GM23338 (cell line): ENCODE results near the gene NDUFS5. TPM values are rescaled to one million over a fixed set of nuclear protein-coding genes. Genes with fewer than 3 reads are reported as not detected.
A peak's percentile ranks its signal among the peaks of the same experiment; 100 is the strongest.

ENCODE experiments used
- ATAC-seq: fragments of 200-7000 bp; cut with Tn5 transposase; 3 replicates; pipeline ENCODE4 v1.9.1; 2020
- DNase-seq: peaks from one replicate; pipeline ENCODE4 v3.0.0-alpha.2; 2015; ENCODE audit warnings: low spot score
- H2AFZ ChIP-seq: fragments of 200-600 bp; sonication (generic); 2 replicates; pipeline ENCODE4 v1.8.0; 2016; ENCODE audit warnings: antibody characterized with exemption, mild to moderate bottlenecking, moderate library complexity
- H3F3A ChIP-seq: fragments of 200-600 bp; sonication (generic); replicated peaks from 2 replicates; pipeline ENCODE4 v1.8.0; 2017; ENCODE audit warnings: antibody characterized with exemption, mixed run types, low read depth
- H3K27ac ChIP-seq: fragments of 200-600 bp; sonication (generic); 2 replicates; pipeline ENCODE4 v1.6.1; 2016; ENCODE audit warnings: low read depth
- H3K27me3 ChIP-seq: fragments of 200-600 bp; sonication (generic); 2 replicates; pipeline ENCODE4 v1.8.0; 2016; ENCODE audit warnings: mild to moderate bottlenecking, mixed run types, moderate library complexity; ENCODE audit not compliant: insufficient read depth
- H3K36me3 ChIP-seq: fragments of 200-600 bp; sonication (generic); 2 replicates; pipeline ENCODE4 v1.8.0; 2016; ENCODE audit warnings: mild to moderate bottlenecking; ENCODE audit not compliant: insufficient read depth
- H3K4me1 ChIP-seq: fragments of 200-600 bp; sonication (generic); 2 replicates; pipeline ENCODE4 v1.8.0; 2016; ENCODE audit warnings: mild to moderate bottlenecking, moderate library complexity; ENCODE audit not compliant: insufficient read depth
- H3K4me2 ChIP-seq: fragments of 200-600 bp; sonication (generic); 2 replicates; pipeline ENCODE4 v1.7.1; 2017; ENCODE audit warnings: mixed run types
- H3K4me3 ChIP-seq: fragments of 200-600 bp; sonication (generic); 2 replicates; pipeline ENCODE4 v1.6.1; 2016; ENCODE audit warnings: mixed run types
- H3K79me2 ChIP-seq: fragments of 200-600 bp; sonication (generic); replicated peaks from 2 replicates; pipeline ENCODE4 v1.8.0; 2017; ENCODE audit warnings: mild to moderate bottlenecking; ENCODE audit not compliant: insufficient read depth
- H3K9me2 ChIP-seq: fragments of 200-600 bp; sonication (generic); 2 replicates; pipeline ENCODE4 v1.8.0; 2017; ENCODE audit not compliant: insufficient read depth
- H4K20me1 ChIP-seq: fragments of 200-600 bp; sonication (generic); replicated peaks from 2 replicates; pipeline ENCODE4 v1.8.0; 2017; ENCODE audit warnings: mild to moderate bottlenecking; ENCODE audit not compliant: insufficient read depth
- H3K27ac Mint-ChIP-seq: 2 replicates; pipeline ENCODE4 v1.8.0; 2020; ENCODE audit warnings: inconsistent platforms, mild to moderate bottlenecking, moderate library complexity, mixed read lengths
- H3K27me3 Mint-ChIP-seq: 3 replicates; pipeline ENCODE4 v1.8.0; 2022; ENCODE audit warnings: low read depth, mild to moderate bottlenecking, moderate library complexity, mixed read lengths, inconsistent platforms; ENCODE audit not compliant: insufficient read depth, poor library complexity
- H3K36me3 Mint-ChIP-seq: 3 replicates; pipeline ENCODE4 v1.8.0; 2021; ENCODE audit warnings: low read depth, mild to moderate bottlenecking, inconsistent platforms, moderate library complexity, mixed read lengths
- H3K4me1 Mint-ChIP-seq: 3 replicates; pipeline ENCODE4 v1.8.0; 2020; ENCODE audit warnings: mild to moderate bottlenecking, inconsistent platforms, mixed read lengths
- H3K4me3 Mint-ChIP-seq: 3 replicates; pipeline ENCODE4 v1.8.0; 2021; ENCODE audit warnings: moderate library complexity, mild to moderate bottlenecking, inconsistent platforms, mixed read lengths
- H3K9me3 Mint-ChIP-seq: 3 replicates; pipeline ENCODE4 v1.8.0; 2020; ENCODE audit warnings: moderate library complexity, mild to moderate bottlenecking, inconsistent platforms, mixed read lengths
- CTCF ChIP-seq, 2 experiments: fragments of 200-600 bp in 1 of 2; sonication (generic) in 1 of 2; conservative IDR thresholded peaks; 2 replicates each; pipeline versions ENCODE4 v1.5.1 to v1.6.1; 2016 to 2017; ENCODE audit warnings: antibody characterized with exemption in 2 of 2, low read depth in 2 of 2, mild to moderate bottlenecking in 2 of 2, moderate library complexity in 1 of 2
- EZH2 ChIP-seq: fragments of 200-600 bp; sonication (generic); IDR thresholded peaks from one replicate; pipeline ENCODE4 v1.8.0; 2017; ENCODE audit warnings: antibody characterized with exemption, mild to moderate bottlenecking, low read depth; ENCODE audit not compliant: unreplicated experiment
- EZH2phosphoT487 ChIP-seq: fragments of 200-600 bp; sonication (generic); IDR thresholded peaks from one replicate; pipeline ENCODE4 v1.8.1; 2018; ENCODE audit warnings: antibody characterized with exemption; ENCODE audit not compliant: unreplicated experiment
- POLR2AphosphoS5 ChIP-seq: IDR thresholded peaks from 2 replicates; pipeline ENCODE4 v1.6.1; 2016; ENCODE audit warnings: antibody characterized with exemption, low read depth
- polyA plus RNA-seq: library from polyadenylated mRNA; unstranded; fragments of >200 nt; fragmentation: Nextera tagmentation; extraction: Ambion mirVana; gene quantifications from 2 replicates; pipeline ENCODE4 v1.2.1, GENCODE V29; 2016
- total RNA-seq: library from RNA; depleted of rRNA; stranded (reverse); fragments of >200 nt; shearing (Covaris generic); gene quantifications from 2 replicates; pipeline ENCODE4 v1.2.3, GENCODE V29; 2014
- TF ChIP-seq, protein P1 (sequence below): fragments of 250-450 bp; sonication (Bioruptor Pico); IDR thresholded peaks from 2 replicates; pipeline ENCODE4 v1.5.0; 2020; ENCODE audit warnings: mild to moderate bottlenecking, moderate library complexity

Gene NDUFS5
- total and polyA plus RNA-seq, 2 experiments from 2014 or later: 532 to 2,534 TPM

DNA sequence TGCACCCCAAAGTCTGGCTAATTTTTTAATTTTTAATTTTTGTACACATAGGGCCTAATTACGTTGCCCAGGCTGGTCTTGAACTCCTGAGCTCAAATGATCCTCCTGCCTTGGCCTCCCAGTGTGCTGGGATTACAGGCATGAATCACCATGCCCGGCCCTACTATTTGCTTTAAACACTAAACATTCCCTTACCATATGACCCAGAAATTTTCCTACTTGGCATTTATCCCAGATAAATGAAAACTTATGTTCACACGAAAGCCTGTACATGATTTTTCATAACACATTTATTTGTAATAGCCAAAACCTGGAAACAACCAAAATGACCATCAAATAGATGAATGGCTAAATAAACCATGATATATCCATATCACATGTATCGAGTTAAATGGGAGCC, 35.8 kb downstream of the NDUFS5 start (continued):
- TF ChIP-seq, protein P1, sequence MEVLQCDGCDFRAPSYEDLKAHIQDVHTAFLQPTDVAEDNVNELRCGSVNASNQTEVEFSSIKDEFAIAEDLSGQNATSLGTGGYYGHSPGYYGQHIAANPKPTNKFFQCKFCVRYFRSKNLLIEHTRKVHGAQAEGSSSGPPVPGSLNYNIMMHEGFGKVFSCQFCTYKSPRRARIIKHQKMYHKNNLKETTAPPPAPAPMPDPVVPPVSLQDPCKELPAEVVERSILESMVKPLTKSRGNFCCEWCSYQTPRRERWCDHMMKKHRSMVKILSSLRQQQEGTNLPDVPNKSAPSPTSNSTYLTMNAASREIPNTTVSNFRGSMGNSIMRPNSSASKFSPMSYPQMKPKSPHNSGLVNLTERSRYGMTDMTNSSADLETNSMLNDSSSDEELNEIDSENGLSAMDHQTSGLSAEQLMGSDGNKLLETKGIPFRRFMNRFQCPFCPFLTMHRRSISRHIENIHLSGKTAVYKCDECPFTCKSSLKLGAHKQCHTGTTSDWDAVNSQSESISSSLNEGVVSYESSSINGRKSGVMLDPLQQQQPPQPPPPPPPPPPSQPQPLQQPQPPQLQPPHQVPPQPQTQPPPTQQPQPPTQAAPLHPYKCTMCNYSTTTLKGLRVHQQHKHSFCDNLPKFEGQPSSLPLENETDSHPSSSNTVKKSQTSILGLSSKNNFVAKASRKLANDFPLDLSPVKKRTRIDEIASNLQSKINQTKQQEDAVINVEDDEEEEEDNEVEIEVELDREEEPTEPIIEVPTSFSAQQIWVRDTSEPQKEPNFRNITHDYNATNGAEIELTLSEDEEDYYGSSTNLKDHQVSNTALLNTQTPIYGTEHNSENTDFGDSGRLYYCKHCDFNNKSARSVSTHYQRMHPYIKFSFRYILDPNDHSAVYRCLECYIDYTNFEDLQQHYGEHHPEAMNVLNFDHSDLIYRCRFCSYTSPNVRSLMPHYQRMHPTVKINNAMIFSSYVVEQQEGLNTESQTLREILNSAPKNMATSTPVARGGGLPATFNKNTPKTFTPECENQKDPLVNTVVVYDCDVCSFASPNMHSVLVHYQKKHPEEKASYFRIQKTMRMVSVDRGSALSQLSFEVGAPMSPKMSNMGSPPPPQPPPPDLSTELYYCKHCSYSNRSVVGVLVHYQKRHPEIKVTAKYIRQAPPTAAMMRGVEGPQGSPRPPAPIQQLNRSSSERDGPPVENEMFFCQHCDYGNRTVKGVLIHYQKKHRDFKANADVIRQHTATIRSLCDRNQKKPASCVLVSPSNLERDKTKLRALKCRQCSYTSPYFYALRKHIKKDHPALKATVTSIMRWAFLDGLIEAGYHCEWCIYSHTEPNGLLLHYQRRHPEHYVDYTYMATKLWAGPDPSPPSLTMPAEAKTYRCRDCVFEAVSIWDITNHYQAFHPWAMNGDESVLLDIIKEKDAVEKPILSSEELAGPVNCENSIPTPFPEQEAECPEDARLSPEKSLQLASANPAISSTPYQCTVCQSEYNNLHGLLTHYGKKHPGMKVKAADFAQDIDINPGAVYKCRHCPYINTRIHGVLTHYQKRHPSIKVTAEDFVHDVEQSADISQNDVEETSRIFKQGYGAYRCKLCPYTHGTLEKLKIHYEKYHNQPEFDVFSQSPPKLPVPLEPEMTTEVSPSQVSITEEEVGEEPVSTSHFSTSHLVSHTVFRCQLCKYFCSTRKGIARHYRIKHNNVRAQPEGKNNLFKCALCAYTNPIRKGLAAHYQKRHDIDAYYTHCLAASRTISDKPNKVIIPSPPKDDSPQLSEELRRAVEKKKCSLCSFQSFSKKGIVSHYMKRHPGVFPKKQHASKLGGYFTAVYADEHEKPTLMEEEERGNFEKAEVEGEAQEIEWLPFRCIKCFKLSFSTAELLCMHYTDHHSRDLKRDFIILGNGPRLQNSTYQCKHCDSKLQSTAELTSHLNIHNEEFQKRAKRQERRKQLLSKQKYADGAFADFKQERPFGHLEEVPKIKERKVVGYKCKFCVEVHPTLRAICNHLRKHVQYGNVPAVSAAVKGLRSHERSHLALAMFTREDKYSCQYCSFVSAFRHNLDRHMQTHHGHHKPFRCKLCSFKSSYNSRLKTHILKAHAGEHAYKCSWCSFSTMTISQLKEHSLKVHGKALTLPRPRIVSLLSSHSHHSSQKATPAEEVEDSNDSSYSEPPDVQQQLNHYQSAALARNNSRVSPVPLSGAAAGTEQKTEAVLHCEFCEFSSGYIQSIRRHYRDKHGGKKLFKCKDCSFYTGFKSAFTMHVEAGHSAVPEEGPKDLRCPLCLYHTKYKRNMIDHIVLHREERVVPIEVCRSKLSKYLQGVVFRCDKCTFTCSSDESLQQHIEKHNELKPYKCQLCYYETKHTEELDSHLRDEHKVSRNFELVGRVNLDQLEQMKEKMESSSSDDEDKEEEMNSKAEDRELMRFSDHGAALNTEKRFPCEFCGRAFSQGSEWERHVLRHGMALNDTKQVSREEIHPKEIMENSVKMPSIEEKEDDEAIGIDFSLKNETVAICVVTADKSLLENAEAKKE (CRISPR knock-in tag): no peak
- TF ChIP-seq POLR2AphosphoS5 (no peak), EZH2phosphoT487 (no peak)

DNA sequence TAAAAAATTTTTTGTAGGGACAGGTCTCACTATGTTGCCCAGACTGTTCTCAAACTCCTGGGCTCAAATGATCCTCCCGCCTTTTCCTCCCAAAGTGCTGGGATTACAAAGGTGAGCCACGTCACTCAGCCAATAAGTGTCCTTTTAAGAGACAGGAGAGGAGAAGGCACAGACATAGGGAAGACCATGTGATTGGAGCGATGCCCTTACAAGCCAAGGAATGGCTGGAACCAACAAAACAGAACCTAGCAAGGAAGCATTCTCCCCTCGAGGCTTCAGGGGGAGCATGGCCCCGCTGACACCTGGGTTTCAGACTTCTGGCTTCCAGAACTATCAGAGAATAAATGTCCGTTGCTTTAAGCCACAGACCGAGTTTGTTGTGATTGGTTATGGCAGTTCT, 37.0 kb downstream of the NDUFS5 start:
- Histone ChIP-seq H3K36me3 (no peaks in the 10 kb centered on the region), H3K4me3 (no peak overlapping the region), H3K79me2 (no peaks in the 10 kb centered on the region), H3K27ac (no peak overlapping the region), H3K27me3 (no peaks in the 10 kb centered on the region), H3F3A (0 out of 2 replicates have a peak, but pooled peaks cover 6% of the 10 kb centered on the region), H3K4me1 (no peaks in the 10 kb centered on the region), H4K20me1 (no peaks in the 10 kb centered on the region), H3K9me2 (no peaks in the 10 kb centered on the region), H3K4me2 (no peak overlapping the region), H2AFZ (peak overlapping the region; percentile 52; the same call in 1 of the 2 replicates)
- H3K36me3 Mint-ChIP-seq: no peaks in the 10 kb centered on the region
- H3K9me3 Mint-ChIP-seq: no peaks in the 10 kb centered on the region; the same call in 2 of the 3 replicates
- no peak overlapping the region for H3K4me3 Mint-ChIP-seq
- H3K27ac Mint-ChIP-seq: no peak overlapping the region
- peaks cover 2% of the 10 kb centered on the region; the same call in 2 of the 3 replicates for H3K4me1 Mint-ChIP-seq
- peaks cover 5% of the 10 kb centered on the region for H3K27me3 Mint-ChIP-seq
- DNase-seq (peak; percentile 37), ATAC-seq (peak; percentile 55)
- no peak for TF ChIP-seq EZH2
- TF ChIP-seq POLR2AphosphoS5: no peak
- no peak for TF ChIP-seq CTCF (conservative IDR thresholded peaks at IDR 0.05; ENCODE audit: low read depth in 2 of 2)
